Naive thymus-derived CD4-positive, alpha-beta T cell (primary cell): ENCODE measurements around the gene ZNF366. TPM values are rescaled to one million over a fixed set of nuclear protein-coding genes. Genes with fewer than 3 reads are reported as not detected.

Source experiments
- ATAC-seq: fragments of 150-1000 bp; cut with Tn5 transposase; 2 replicates; pipeline ENCODE4 v1.10.0; 2021; ENCODE audit warnings: mild to moderate bottlenecking, moderate library complexity
- CTCF ChIA-PET: fragments of 350-600 bp; sonication (Branson Sonifier 250); formaldehyde crosslinking; loops from one replicate; lab custom pipeline; 2021; ENCODE audit warnings: antibody characterized with exemption; lab: Charles Lee
- POLR2A ChIA-PET: fragments of 350-600 bp; sonication (Branson Sonifier 250); formaldehyde crosslinking; loops from one replicate; lab custom pipeline; 2021; ENCODE audit warnings: antibody characterized with exemption, inconsistent platforms; lab: Charles Lee
- DNase-seq, 9 donors: peaks; one replicate each; pipeline versions ENCODE4 v3.0.0 to v3.0.0-alpha.2; 2020 to 2022; ENCODE audit warnings: mixed read lengths in 1 of 9
- H3K27ac ChIP-seq: one replicate; pipeline ENCODE4 v1.7.0; 2013; ENCODE audit warnings: mild to moderate bottlenecking, low read depth, low read length, moderate library complexity
- H3K27me3 ChIP-seq, 2 donors: one replicate each; pipeline ENCODE4 v1.7.0; 2013; ENCODE audit warnings: low read length in 2 of 2, mild to moderate bottlenecking in 2 of 2, moderate library complexity in 2 of 2; ENCODE audit not compliant: control insufficient read depth in 2 of 2, insufficient read depth in 2 of 2
- H3K36me3 ChIP-seq, 3 experiments: 1 replicate in 2 of 3; 2 replicates in 1 of 3; pipeline ENCODE4 v1.7.0; 2013; ENCODE audit warnings: low read length in 3 of 3, mild to moderate bottlenecking in 3 of 3, moderate library complexity in 1 of 3; ENCODE audit not compliant: insufficient read depth in 3 of 3, control insufficient read depth in 2 of 3
- H3K4me1 ChIP-seq, 2 donors: one replicate each; pipeline ENCODE4 v1.7.0; 2013; ENCODE audit warnings: low read length in 2 of 2, mild to moderate bottlenecking in 2 of 2, moderate library complexity in 1 of 2; ENCODE audit not compliant: control insufficient read depth in 2 of 2, insufficient read depth in 2 of 2
- H3K4me3 ChIP-seq: 2 replicates; pipeline ENCODE4 v1.7.0; 2013; ENCODE audit warnings: mild to moderate bottlenecking, low read length
- H3K9me3 ChIP-seq, 3 experiments: 1 replicate in 2 of 3; 2 replicates in 1 of 3; pipeline ENCODE4 v1.7.0; 2013; ENCODE audit warnings: low read length in 3 of 3; ENCODE audit not compliant: control insufficient read depth in 2 of 3
- H3K27ac Mint-ChIP-seq, 9 donors: one replicate each; pipeline ENCODE4 v1.8.0; 2020 to 2022; ENCODE audit warnings: mixed read lengths in 9 of 9, mild to moderate bottlenecking in 8 of 9, moderate library complexity in 5 of 9, inconsistent platforms in 2 of 9
- H3K27me3 Mint-ChIP-seq, 5 donors: one replicate each; pipeline ENCODE4 v1.8.0; 2021 to 2022; ENCODE audit warnings: mixed read lengths in 5 of 5, mild to moderate bottlenecking in 1 of 5
- H3K36me3 Mint-ChIP-seq, 5 donors: one replicate each; pipeline ENCODE4 v1.8.0; 2020 to 2022; ENCODE audit warnings: mixed read lengths in 5 of 5, mild to moderate bottlenecking in 3 of 5, inconsistent platforms in 1 of 5
- H3K4me1 Mint-ChIP-seq, 7 donors: one replicate each; pipeline ENCODE4 v1.8.0; 2020 to 2022; ENCODE audit warnings: mixed read lengths in 7 of 7, mild to moderate bottlenecking in 3 of 7, inconsistent platforms in 1 of 7
- H3K4me3 Mint-ChIP-seq, 10 donors: one replicate each; pipeline ENCODE4 v1.8.0; 2020 to 2022; ENCODE audit warnings: mild to moderate bottlenecking in 10 of 10, mixed read lengths in 10 of 10, moderate library complexity in 6 of 10, inconsistent platforms in 2 of 10
- H3K9me3 Mint-ChIP-seq, 11 donors: one replicate each; pipeline ENCODE4 v1.8.0; 2020 to 2022; ENCODE audit warnings: mixed read lengths in 11 of 11, mild to moderate bottlenecking in 4 of 11, inconsistent platforms in 1 of 11, moderate library complexity in 1 of 11
- intact Hi-C, 2 donors: fragments of 100-400 bp; cut with micrococcal nuclease; formaldehyde crosslinking; loops; one replicate each; pipeline ENCODE4 v1.15.1; 2023
- polyA plus RNA-seq, 2 donors: library from polyadenylated mRNA; unstranded; fragments of 300-500 nt; fragmentation: Illumina TruSeq; gene quantifications; one replicate each; pipeline ENCODE4 v1.2.3, GENCODE V29; 2021
- total RNA-seq, 6 experiments: library from RNA in 5 of 6; stranded (reverse) in 5 of 6; gene quantifications; 1 replicate in 5 of 6; 2 replicates in 1 of 6; pipeline ENCODE4 v1.2.3 and lab custom pipeline; 2021 to 2026

The ZNF366 gene
- total and polyA plus RNA-seq, 7 experiments from 2014 or later, result 0.11 to 1.1 (median 0.19) TPM; not detected in 4

- H3K4me1 Mint-ChIP-seq, result no peaks in the 10 kb centered on the region
- Histone ChIP-seq H3K27me3 (no peaks in the 10 kb centered on the region), H3K4me3 (no peak overlapping the region), H3K36me3 (no peaks in the 10 kb centered on the region), H3K4me1 (no peaks in the 10 kb centered on the region), H3K27ac (no peak overlapping the region), H3K9me3 (no peaks in the 10 kb centered on the region)
- H3K27ac Mint-ChIP-seq, result no peak overlapping the region
- peaks cover 0 to 3% (median 0%) of the 10 kb centered on the region in 11 donors for H3K9me3 Mint-ChIP-seq
- no peak for ATAC-seq
- intact Hi-C loops, result no loop called here
- peaks cover 0 to 28% (median 11%) of the 10 kb centered on the region in 5 donors for H3K27me3 Mint-ChIP-seq
- ChIA-PET POLR2A (no interaction called here), CTCF (no interaction called here)
- no peaks in the 10 kb centered on the region for H3K36me3 Mint-ChIP-seq
- DNase-seq, result no peak
- no peak overlapping the region for H3K4me3 Mint-ChIP-seq
Observed at GRCh38 chr5:72436796-72437471, 70.3 kb downstream of the ZNF366 start.

- Mint-ChIP-seq H3K27me3 (peaks cover 0 to 20% (median 11%) of the 10 kb centered on the region in 5 donors), H3K27ac (no peak overlapping the region), H3K9me3 (peaks cover 0 to 3% (median 0%) of the 10 kb centered on the region in 11 donors), H3K4me1 (no peaks in the 10 kb centered on the region), H3K36me3 (no peaks in the 10 kb centered on the region), H3K4me3 (no peak overlapping the region)
- H3K36me3 ChIP-seq, result no peaks in the 10 kb centered on the region
- CTCF ChIA-PET, result no interaction called here
- H3K4me3 ChIP-seq, result no peak overlapping the region
- no peaks in the 10 kb centered on the region for H3K4me1 ChIP-seq
- no peaks in the 10 kb centered on the region for H3K27me3 ChIP-seq
- intact Hi-C loops, result no loop called here
- no peak for DNase-seq
- H3K27ac ChIP-seq, result no peak overlapping the region
- no peaks in the 10 kb centered on the region for H3K9me3 ChIP-seq
- ATAC-seq, result no peak
- POLR2A ChIA-PET, result no interaction called here
Observed at GRCh38 chr5:72434781-72435437, 72.3 kb downstream of the ZNF366 start.

- ATAC-seq (no peak), DNase-seq (no peak)
- H3K36me3 ChIP-seq, result no peaks in the 10 kb centered on the region
- H3K36me3 Mint-ChIP-seq, result no peaks in the 10 kb centered on the region
- H3K27ac ChIP-seq, result no peak overlapping the region
- H3K4me1 ChIP-seq, result no peaks in the 10 kb centered on the region
- H3K4me1 Mint-ChIP-seq, result no peaks in the 10 kb centered on the region
- intact Hi-C loops, result no loop called here
- no peak overlapping the region for H3K4me3 ChIP-seq
- H3K27me3 ChIP-seq, result no peaks in the 10 kb centered on the region
- no peaks in the 10 kb centered on the region for H3K9me3 ChIP-seq
- H3K4me3 Mint-ChIP-seq, result no peak overlapping the region
- CTCF ChIA-PET, result no interaction called here
- POLR2A ChIA-PET, result no interaction called here
- no peak overlapping the region for H3K27ac Mint-ChIP-seq
- H3K27me3 Mint-ChIP-seq, result peaks cover 0 to 20% (median 10%) of the 10 kb centered on the region in 5 donors
- peaks cover 0 to 3% (median 0%) of the 10 kb centered on the region in 11 donors for H3K9me3 Mint-ChIP-seq
Observed at GRCh38 chr5:72434056-72434780, 73.0 kb downstream of the ZNF366 start.

- no peaks in the 10 kb centered on the region for H3K9me3 ChIP-seq
- Mint-ChIP-seq H3K9me3 (peaks cover 0 to 3% (median 0%) of the 10 kb centered on the region in 11 donors), H3K4me3 (no peak overlapping the region), H3K36me3 (no peaks in the 10 kb centered on the region), H3K27me3 (peaks cover 6 to 26% (median 13%) of the 10 kb centered on the region in 5 donors), H3K4me1 (no peaks in the 10 kb centered on the region), H3K27ac (no peak overlapping the region)
- no peak for ATAC-seq
- no peaks in the 10 kb centered on the region for H3K4me1 ChIP-seq
- no peaks in the 10 kb centered on the region for H3K36me3 ChIP-seq
- intact Hi-C loops, result no loop called here
- no peak overlapping the region for H3K27ac ChIP-seq
- ChIA-PET CTCF (no interaction called here), POLR2A (no interaction called here)
- no peaks in the 10 kb centered on the region for H3K27me3 ChIP-seq
- no peak overlapping the region for H3K4me3 ChIP-seq
- DNase-seq, result no peak
Observed at GRCh38 chr5:72433522-72433921, 73.7 kb downstream of the ZNF366 start.

GRCh38 chr5:72428669-72429068 is 78.5 kb downstream of the ZNF366 start:
- Mint-ChIP-seq H3K27me3 (peaks cover 16 to 33% (median 26%) of the 10 kb centered on the region in 5 donors), H3K27ac (no peak overlapping the region), H3K4me1 (no peaks in the 10 kb centered on the region), H3K9me3 (peaks cover 0 to 2% (median 0%) of the 10 kb centered on the region in 11 donors), H3K36me3 (no peaks in the 10 kb centered on the region), H3K4me3 (no peak overlapping the region)
- Histone ChIP-seq H3K27me3 (no peaks in the 10 kb centered on the region), H3K9me3 (no peaks in the 10 kb centered on the region), H3K4me3 (no peak overlapping the region), H3K4me1 (no peaks in the 10 kb centered on the region), H3K36me3 (no peaks in the 10 kb centered on the region), H3K27ac (no peak overlapping the region)
- ChIA-PET CTCF (no interaction called here), POLR2A (no interaction called here)
- intact Hi-C loops, result no loop called here
- DNase-seq (no peak), ATAC-seq (no peak)

- Histone ChIP-seq H3K36me3 (no peaks in the 10 kb centered on the region), H3K4me3 (no peak overlapping the region), H3K4me1 (no peaks in the 10 kb centered on the region), H3K27ac (no peak overlapping the region), H3K27me3 (no peaks in the 10 kb centered on the region), H3K9me3 (no peaks in the 10 kb centered on the region)
- no peaks in the 10 kb centered on the region for H3K4me1 Mint-ChIP-seq
- POLR2A ChIA-PET, result no interaction called here
- H3K36me3 Mint-ChIP-seq, result no peaks in the 10 kb centered on the region
- intact Hi-C loops, result no loop called here
- H3K9me3 Mint-ChIP-seq, result peaks cover 0 to 2% (median 0%) of the 10 kb centered on the region in 11 donors
- ATAC-seq (no peak), DNase-seq (no peak)
- CTCF ChIA-PET, result no interaction called here
- H3K4me3 Mint-ChIP-seq, result no peak overlapping the region
- H3K27me3 Mint-ChIP-seq, result peaks cover 16 to 38% (median 29%) of the 10 kb centered on the region in 5 donors
- H3K27ac Mint-ChIP-seq, result no peak overlapping the region
Observed at GRCh38 chr5:72427488-72428437, 79.4 kb downstream of the ZNF366 start.
